Stimulated activated CD8-positive, alpha-beta memory T cell treated with anti-CD3 and anti-CD28 coated beads, Interleukin-7, amount 100 ng/mL, for 1 hour (primary cell): Measurements from ENCODE around the gene F2.
"Not testable (repeated sequence)": the region's sequence is repeated elsewhere in the genome, so short reads cannot be mapped to it uniquely, and the experiment has no call there.

Experiments used
- DNase-seq, 2 donors: peaks; one replicate each; pipeline ENCODE4 v3.0.0-alpha.2; 2020; ENCODE audit warnings: low read depth in 2 of 2

Gene F2

GRCh38 chr11:46717825-46718154, 1.2 kb upstream of the F2 start:
- DNase-seq: not testable (repeated sequence)

GRCh38 chr11:46718155-46719019, 626 bp upstream of the F2 start:
- no peak for DNase-seq

- DNase-seq: no peak
These were observed 668 bp downstream of the F2 start for GRCh38 chr11:46719543-46720218.

GRCh38 chr11:46721286-46721685, 2.3 kb downstream of the F2 start:
- no peak for DNase-seq

- no peak for DNase-seq
These were observed 3.7 kb downstream of the F2 start for GRCh38 chr11:46722566-46723358.

- no peak for DNase-seq
These were observed 4.3 kb downstream of the F2 start for GRCh38 chr11:46723359-46723680.

GRCh38 chr11:46724088-46724487, 5.1 kb downstream of the F2 start:
- no peak for DNase-seq

- no peak for DNase-seq
These were observed 6.6 kb downstream of the F2 start for GRCh38 chr11:46725338-46726205.

GRCh38 chr11:46726206-46726862, 7.3 kb downstream of the F2 start:
- no peak for DNase-seq

- DNase-seq: no peak
These were observed 9.1 kb downstream of the F2 start for GRCh38 chr11:46727952-46728658.

- DNase-seq: no peak
These were observed 9.6 kb downstream of the F2 start for GRCh38 chr11:46728659-46729040.

- DNase-seq: no peak
These were observed 10.4 kb downstream of the F2 start for GRCh38 chr11:46729110-46730027.

GRCh38 chr11:46731545-46731944, 12.5 kb downstream of the F2 start:
- no peak for DNase-seq

- DNase-seq: no peak
These were observed 14.2 kb downstream of the F2 start for GRCh38 chr11:46733234-46733633.

- no peak for DNase-seq
These were observed 17.1 kb downstream of the F2 start for GRCh38 chr11:46736146-46736545.

GRCh38 chr11:46736615-46737014, 17.6 kb downstream of the F2 start:
- no peak for DNase-seq

- DNase-seq: no peak
These were observed 18.7 kb downstream of the F2 start for GRCh38 chr11:46737699-46738098.

- no peak for DNase-seq
These were observed 19.9 kb downstream of the F2 start for GRCh38 chr11:46738887-46739286.
